GM12878 (cell line): Measurements from ENCODE around the gene ARL6IP5. TPM values are rescaled to one million over a fixed set of nuclear protein-coding genes. Genes with fewer than 3 reads are reported as not detected.

Source experiments
- ATAC-seq: fragments of 200-7000 bp; cut with Tn5 transposase; 3 replicates; pipeline ENCODE4 v1.9.1; 2020; ENCODE audit warnings: mild to moderate bottlenecking, moderate library complexity
- BruUV-seq: library from RNA; stranded (reverse); fragments of 400-500 nt; replicated peaks from 2 replicates; lab custom pipeline; 2021; lab: Mats Ljungman, UMichigan
- CTCF ChIA-PET: fragments of 300-600 bp; sonication (Branson Sonifier 250); formaldehyde crosslinking; extraction: SDS; loops from one replicate; lab custom pipeline; 2021; ENCODE audit warnings: inconsistent platforms; lab: Yijun Ruan, JAX
- POLR2A ChIA-PET: fragments of 350-600 bp; formaldehyde crosslinking; extraction: SDS; loops from one replicate; lab custom pipeline; 2021; ENCODE audit warnings: inconsistent platforms; lab: Charles Lee
- RAD21 ChIA-PET: fragments of 300-600 bp; sonication (Branson Sonifier 250); formaldehyde crosslinking; loops from one replicate; lab custom pipeline; 2023; ENCODE audit warnings: antibody characterized with exemption; ENCODE audit not compliant: unreplicated experiment; lab: Charles Lee
- SMC1A ChIA-PET: fragments of 300-600 bp; sonication (Branson Sonifier 250); formaldehyde crosslinking; loops from one replicate; lab custom pipeline; 2023; ENCODE audit not compliant: unreplicated experiment, uncharacterized antibody; lab: Charles Lee
- DNase-seq: peaks from one replicate; pipeline ENCODE4 v3.0.0-alpha.2; 2011; ENCODE audit warnings: low read depth, low spot score
- FAIRE-seq: peaks from 3 replicates; lab custom pipeline; 2011; peaks lifted over from hg19 to GRCh38; lab: Jason Lieb, UNC
- H2AFZ ChIP-seq: 2 replicates; pipeline ENCODE4 v1.6.0; 2011; ENCODE audit warnings: low read depth, low read length, control low read depth; ENCODE audit not compliant: control insufficient read depth
- H3K27ac ChIP-seq: 2 replicates; pipeline ENCODE4 v1.5.1; 2011; ENCODE audit warnings: control low read depth; ENCODE audit not compliant: control insufficient read depth, insufficient read depth
- H3K27me3 ChIP-seq, 2 experiments: replicated peaks in 1 of 2; 2 replicates each; pipeline versions ENCODE4 v1.6.0 to v1.6.1; 2011; ENCODE audit warnings: low read length in 1 of 2; ENCODE audit not compliant: control insufficient read depth in 2 of 2, insufficient read depth in 2 of 2
- H3K36me3 ChIP-seq, 2 experiments: 2 replicates each; pipeline ENCODE4 v1.5.1; 2011; ENCODE audit warnings: low read length in 1 of 2; ENCODE audit not compliant: control insufficient read depth in 2 of 2, insufficient read depth in 2 of 2
- H3K4me1 ChIP-seq: 2 replicates; pipeline ENCODE4 v1.6.1; 2011; ENCODE audit warnings: mild to moderate bottlenecking, low read length, moderate library complexity, mixed read lengths; ENCODE audit not compliant: control insufficient read depth, insufficient read depth
- H3K4me2 ChIP-seq: 2 replicates; pipeline ENCODE4 v1.6.0; 2011; ENCODE audit warnings: control low read depth; ENCODE audit not compliant: control insufficient read depth, insufficient read depth
- H3K4me3 ChIP-seq: fragments of 200-600 bp; sonication (generic); 2 replicates; pipeline ENCODE4 v1.5.1; 2016
- H3K79me2 ChIP-seq: 2 replicates; pipeline ENCODE4 v1.6.0; 2011; ENCODE audit warnings: low read length; ENCODE audit not compliant: control insufficient read depth, insufficient read depth
- H3K9ac ChIP-seq: 2 replicates; pipeline ENCODE4 v1.8.0; 2011; ENCODE audit warnings: low read length, control low read depth, mixed read lengths; ENCODE audit not compliant: control insufficient read depth, insufficient read depth
- H3K9me3 ChIP-seq: replicated peaks from 3 replicates; pipeline ENCODE4 v1.5.1; 2011; ENCODE audit warnings: mild to moderate bottlenecking, low read length; ENCODE audit not compliant: control insufficient read depth, insufficient read depth
- H4K20me1 ChIP-seq: 2 replicates; pipeline ENCODE4 v1.6.0; 2011; ENCODE audit not compliant: control insufficient read depth, insufficient read depth
- BACH1 ChIP-seq: fragments of 450-650 bp; IDR thresholded peaks from 2 replicates; pipeline ENCODE4 v1.6.1; 2017; ENCODE audit warnings: mild to moderate bottlenecking, borderline replicate concordance
- CHD1 ChIP-seq: IDR thresholded peaks from 2 replicates; pipeline ENCODE4 v1.6.1; 2012; ENCODE audit warnings: low read depth, low read length, improper control_type of control experiment
- GABPA ChIP-seq: IDR thresholded peaks from 2 replicates; pipeline ENCODE4 v1.6.1; 2014; ENCODE audit warnings: antibody characterized with exemption, low read depth, mild to moderate bottlenecking, inconsistent platforms
- HDAC6 ChIP-seq: fragments of 200-600 bp; sonication (generic); IDR thresholded peaks from one replicate; pipeline ENCODE4 v1.8.0; 2017; ENCODE audit warnings: antibody characterized with exemption; ENCODE audit not compliant: unreplicated experiment
- LARP7 ChIP-seq: fragments of 450-650 bp; IDR thresholded peaks from 2 replicates; pipeline ENCODE4 v1.6.1; 2017; ENCODE audit warnings: mild to moderate bottlenecking
- MAX ChIP-seq: IDR thresholded peaks from 2 replicates; pipeline ENCODE4 v1.6.1; 2012; ENCODE audit warnings: low read depth, low read length, improper control_type of control experiment
- NR2C2 ChIP-seq: IDR thresholded peaks from 2 replicates; pipeline ENCODE4 v1.6.1; 2011; ENCODE audit warnings: borderline replicate concordance, low read depth; ENCODE audit not compliant: control insufficient read depth, insufficient read length
- PAX5 ChIP-seq: IDR thresholded peaks from 2 replicates; pipeline ENCODE4 v1.6.1; 2011; ENCODE audit warnings: low read depth, low read length, borderline replicate concordance
- PKNOX1 ChIP-seq: fragments of 450-650 bp; IDR thresholded peaks from 2 replicates; pipeline ENCODE4 v1.6.1; 2016; ENCODE audit warnings: mild to moderate bottlenecking
- POLR2AphosphoS5 ChIP-seq: IDR thresholded peaks from 2 replicates; pipeline ENCODE4 v1.6.1; 2011; ENCODE audit warnings: mild to moderate bottlenecking, low read length, inconsistent platforms
- SIN3A ChIP-seq: IDR thresholded peaks from 2 replicates; pipeline ENCODE4 v1.6.1; 2012; ENCODE audit warnings: low read depth, low read length, improper control_type of control experiment
- SMARCA5 ChIP-seq: fragments of 450-650 bp; IDR thresholded peaks from 2 replicates; pipeline ENCODE4 v1.6.1; 2017; ENCODE audit warnings: mild to moderate bottlenecking
- SMC3 ChIP-seq: IDR thresholded peaks from 2 replicates; pipeline ENCODE4 v1.6.1; 2011; ENCODE audit warnings: low read length, improper control_type of control experiment, borderline replicate concordance
- SREBF1 ChIP-seq: IDR thresholded peaks from 2 replicates; pipeline ENCODE4 v1.6.1; 2012; ENCODE audit warnings: mild to moderate bottlenecking, low read length
- STAT1 ChIP-seq: fragments of 450-650 bp; conservative IDR thresholded peaks from 2 replicates; pipeline ENCODE4 v1.6.1; 2014; ENCODE audit warnings: antibody characterized with exemption, mild to moderate bottlenecking
- STAT3 ChIP-seq: IDR thresholded peaks from 2 replicates; pipeline ENCODE4 v1.6.1; 2011; ENCODE audit warnings: low read depth, low read length, improper control_type of control experiment
- SUPT20H ChIP-seq: IDR thresholded peaks from 2 replicates; pipeline ENCODE4 v1.6.1; 2011; ENCODE audit warnings: low read depth, mild to moderate bottlenecking, low read length, moderate library complexity, borderline replicate concordance; ENCODE audit not compliant: control insufficient read depth
- WGBS: methylation state at CpG from one replicate; pipeline ENCODE4 v1.1.6; 2016; ENCODE audit warnings: low lambda C conversion rate; ENCODE audit not compliant: insufficient replicate concordance, insufficient coverage; ENCODE audit errors: missing lambda C conversion rate; 5-methylcytosine and 5-hydroxymethylcytosine counted together
- in situ Hi-C: fragments of 300-500 bp; cut with MboI; formaldehyde crosslinking; loops from 9 replicates; pipeline ENCODE4 v1.14.3; 2018; ENCODE audit warnings: mixed read lengths
- intact Hi-C: fragments of 100-400 bp; cut with micrococcal nuclease; formaldehyde crosslinking; loops from one replicate; pipeline ENCODE4 v1.14.2; 2022; ENCODE audit not compliant: unreplicated experiment
- polyA plus RNA-seq, 11 experiments: library from polyadenylated mRNA; depleted of rRNA in 4 of 11; unstranded in 6 of 11; stranded (reverse) in 5 of 11; fragments of >200 nt; fragmentation: Nextera tagmentation in 4 of 11; fragmentation: Illumina TruSeq in 1 of 11; extraction: Ambion mirVana in 4 of 11; extraction: Trizol in 1 of 11; gene quantifications; 1 replicate in 1 of 11; 2 replicates in 10 of 11; pipeline versions ENCODE4 v1.2.1 to v1.2.3, GENCODE V29; 2011 to 2016; ENCODE audit warnings: inconsistent platforms in 2 of 11, missing spikeins in 2 of 11, low read depth in 1 of 11
- total RNA-seq, 4 experiments: library from RNA; depleted of rRNA in 3 of 4; stranded (reverse); fragments of >200 nt in 3 of 4; fragmentation: Illumina TruSeq in 1 of 4; extraction: Trizol in 1 of 4; gene quantifications; 2 replicates each; pipeline versions ENCODE4 v1.2.1 to v1.2.3, GENCODE V29; 2013 to 2021

The ARL6IP5 gene
- total and polyA plus RNA-seq, 10 of the 15 experiments (the other 5 are each of a cell fraction or from before 2014, with no cell fraction given): 78.2 to 310 (median 148) TPM

GRCh38 chr3:69121950-69122349, 37.2 kb downstream of the ARL6IP5 start:
- H3K27ac ChIP-seq: no peak overlapping the region
- 25% methylated on average over 8 of the region's 8 CpGs for WGBS
- CTCF ChIA-PET: interaction anchor here (0.6 to 6.8 kb wide), 33 partner anchors 9 to 550 kb away, joined by 3 to 117 read pairs (median 8); no protein-coding TSS in a partner anchor
- H3K36me3 ChIP-seq: no peaks in the 10 kb centered on the region
- no peaks in the 10 kb centered on the region for H4K20me1 ChIP-seq
- POLR2A ChIA-PET: no interaction called here
- DNase-seq (no peak), ATAC-seq (no peak), FAIRE-seq (no peak)
- no TSS peak for BruUV-seq
- TF ChIP-seq POLR2AphosphoS5 (no peak), HDAC6 (no peak), STAT3 (no peak)
- SMC1A ChIA-PET: interaction anchor here (0.6 to 4.3 kb wide), 30 partner anchors 8 to 1721 kb away, joined by 3 to 58 read pairs (median 5); no protein-coding TSS in a partner anchor
- H3K4me2 ChIP-seq: no peak overlapping the region
- intact Hi-C loops: loop anchor here (1.0 to 10.0 kb wide), 4 partner anchors 184 to 823 kb away; no protein-coding TSS in a partner anchor
- no peaks in the 10 kb centered on the region for H3K9me3 ChIP-seq
- no peak overlapping the region for H2AFZ ChIP-seq
- RAD21 ChIA-PET: interaction anchor here (0.7 to 4.4 kb wide), 18 partner anchors 15 to 548 kb away, joined by 3 to 67 read pairs (median 5); partner anchors contain the start of gene TMF1
- H3K27me3 ChIP-seq: peaks cover 0 to 3% of the 10 kb centered on the region in 2 experiments; a peak in 1 of 4 replicates
- H3K4me1 ChIP-seq: no peaks in the 10 kb centered on the region
- in situ Hi-C loops: loop anchor here (10.0 kb wide), 1 partner anchor 553 kb away; no protein-coding TSS in a partner anchor
- no peaks in the 10 kb centered on the region for H3K79me2 ChIP-seq
- no peak overlapping the region for H3K9ac ChIP-seq
- no peak overlapping the region for H3K4me3 ChIP-seq

DNA sequence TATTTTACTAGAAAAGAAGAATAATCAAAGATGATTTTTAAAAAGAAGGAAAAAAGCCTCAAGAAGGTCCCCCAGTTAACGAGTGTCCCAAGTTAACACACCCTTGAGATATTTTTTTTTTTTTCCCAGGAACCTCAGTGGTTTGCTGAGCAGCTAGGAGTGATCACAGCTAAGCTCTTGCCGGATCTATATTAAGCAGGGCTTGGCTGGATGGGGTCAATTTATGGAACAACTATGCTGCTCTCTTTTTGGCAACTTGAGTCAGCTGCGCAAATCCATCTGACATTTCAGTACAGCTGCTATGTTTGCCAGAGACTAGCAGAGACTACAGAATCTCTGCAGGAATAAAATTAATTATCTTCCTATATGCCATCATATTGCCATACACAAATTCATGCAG, 37.7 kb downstream of the ARL6IP5 start, which contains the start of gene LMOD3:
TSS of gene LMOD3 (minus strand) at position 193 of the 400 bp plus-strand sequence. CDS start 209 bp downstream, outside the sequence.
- DNase-seq: no peak
- peaks cover 0 to 3% of the 10 kb centered on the region in 2 experiments; a peak in 1 of 4 replicates for H3K27me3 ChIP-seq
- no peaks in the 10 kb centered on the region for H3K36me3 ChIP-seq
- BruUV-seq: no TSS peak
- ChIA-PET POLR2A (no interaction called here), RAD21 (interaction anchor here (0.6 to 4.4 kb wide), 4 partner anchors 40 to 670 kb away, joined by 3 to 29 read pairs (median 6); no protein-coding TSS in a partner anchor), SMC1A (interaction anchor here (0.6 to 2.6 kb wide), 7 partner anchors 9 to 547 kb away, joined by 3 to 12 read pairs (median 4); no protein-coding TSS in a partner anchor), CTCF (interaction anchor here (0.7 to 6.8 kb wide), 7 partner anchors 9 to 183 kb away, joined by 3 to 117 read pairs (median 8); no protein-coding TSS in a partner anchor)
- in situ Hi-C loops: loop anchor here (10.0 kb wide), 1 partner anchor 552 kb away; no protein-coding TSS in a partner anchor
- no peak for ATAC-seq
- no peaks in the 10 kb centered on the region for H4K20me1 ChIP-seq
- intact Hi-C loops: loop anchor here (5.0 to 10.0 kb wide), 2 partner anchors 305 to 822 kb away; no protein-coding TSS in a partner anchor
- FAIRE-seq: no peak
- no peaks in the 10 kb centered on the region for H3K4me1 ChIP-seq
- no peaks in the 10 kb centered on the region for H3K9me3 ChIP-seq
- H3K4me2 ChIP-seq: no peak within 1 kb of the TSS
- no peak within 1 kb of the TSS for H3K9ac ChIP-seq
- no peak within 1 kb of the TSS for H3K4me3 ChIP-seq
- H2AFZ ChIP-seq: no peak within 1 kb of the TSS
- no peaks in the 10 kb centered on the region for H3K79me2 ChIP-seq
- WGBS: 68% methylated on average over 3 of the region's 3 CpGs
- H3K27ac ChIP-seq: no peak within 1 kb of the TSS
- no peak for TF ChIP-seq SMC3
- TF ChIP-seq SIN3A: no peak
- no peak for TF ChIP-seq SMARCA5
- TF ChIP-seq STAT1: no peak
- TF ChIP-seq SREBF1: no peak
- TF ChIP-seq LARP7: no peak
- TF ChIP-seq BACH1: no peak
- TF ChIP-seq MAX: no peak
- no peak for TF ChIP-seq PAX5
- TF ChIP-seq CHD1: no peak
- TF ChIP-seq SUPT20H: no peak
- TF ChIP-seq NR2C2: no peak
- TF ChIP-seq GABPA: no peak
- TF ChIP-seq PKNOX1: no peak
